Astrocyte of the cerebellum (primary cell): ENCODE data around the gene ZFAND2B.
A peak's percentile ranks its signal among the peaks of the same experiment; 100 is the strongest.

Experiments used
- DNase-seq: peaks from one replicate; pipeline ENCODE4 v3.0.0-alpha.2; 2011; ENCODE audit warnings: low read depth
- H3K4me3 ChIP-seq: 2 replicates; pipeline ENCODE4 v1.5.1; 2011; ENCODE audit warnings: mild to moderate bottlenecking, low read depth, low read length, moderate library complexity
- in situ Hi-C: cut with HindIII; loops from 2 replicates; pipeline ENCODE4 v1.10.0; 2017; ENCODE audit warnings: low sequenced_read_pairs
- TF ChIP-seq, protein P1 (sequence below): IDR thresholded peaks from 2 replicates; pipeline ENCODE4 v1.5.1; 2012; ENCODE audit warnings: low read length, low read depth, moderate library complexity, mild to moderate bottlenecking; ENCODE audit errors: missing control alignments

ZFAND2B gene

DNA sequence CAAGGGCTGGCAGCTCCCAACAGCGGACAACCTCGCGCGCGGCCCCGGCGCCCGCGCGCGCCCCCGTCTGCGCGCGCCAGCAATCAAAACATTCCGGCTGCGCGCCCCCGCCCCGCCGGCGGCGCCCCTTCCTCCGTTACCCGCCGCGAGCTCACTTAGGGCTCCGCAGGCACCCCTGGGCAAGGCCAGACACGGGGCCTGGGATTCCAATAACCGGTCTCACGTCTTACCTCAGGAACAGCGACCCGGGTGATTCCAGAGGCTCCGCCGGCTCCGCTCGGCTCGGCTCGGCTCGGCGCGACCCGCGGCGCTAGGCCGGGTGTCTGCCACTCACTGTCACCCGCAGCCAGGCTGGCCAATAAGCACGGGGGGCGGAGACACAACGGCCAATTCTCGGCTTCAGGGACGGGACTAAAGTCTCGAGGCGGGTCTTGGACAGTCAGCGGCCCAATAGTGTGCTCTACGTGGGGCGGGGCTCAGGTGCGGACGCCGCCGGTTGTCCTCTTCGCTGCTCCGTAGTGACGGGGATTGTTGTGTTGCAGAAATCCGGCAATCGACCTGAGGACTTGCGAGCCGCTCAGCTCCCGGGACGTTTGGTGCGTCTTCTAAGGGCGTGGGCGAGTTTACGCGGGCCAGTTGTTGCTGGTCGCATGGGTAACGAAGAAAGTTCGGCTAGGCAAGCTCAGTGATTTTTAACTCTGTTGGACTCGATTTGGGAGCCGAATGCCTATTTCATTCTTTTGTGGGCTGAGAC is 22.9 kb downstream of the ZFAND2B start, which contains the start of the genes ANKZF1 and ATG9A:
ANKZF1 (plus strand) TSS at position 502 of the 754 bp plus-strand sequence. CDS start 452 bp downstream, outside the sequence.
ATG9A (minus strand) TSS at position 332 of the 754 bp plus-strand sequence. CDS start 1,612 bp downstream, outside the sequence.
- TF ChIP-seq, protein P1, sequence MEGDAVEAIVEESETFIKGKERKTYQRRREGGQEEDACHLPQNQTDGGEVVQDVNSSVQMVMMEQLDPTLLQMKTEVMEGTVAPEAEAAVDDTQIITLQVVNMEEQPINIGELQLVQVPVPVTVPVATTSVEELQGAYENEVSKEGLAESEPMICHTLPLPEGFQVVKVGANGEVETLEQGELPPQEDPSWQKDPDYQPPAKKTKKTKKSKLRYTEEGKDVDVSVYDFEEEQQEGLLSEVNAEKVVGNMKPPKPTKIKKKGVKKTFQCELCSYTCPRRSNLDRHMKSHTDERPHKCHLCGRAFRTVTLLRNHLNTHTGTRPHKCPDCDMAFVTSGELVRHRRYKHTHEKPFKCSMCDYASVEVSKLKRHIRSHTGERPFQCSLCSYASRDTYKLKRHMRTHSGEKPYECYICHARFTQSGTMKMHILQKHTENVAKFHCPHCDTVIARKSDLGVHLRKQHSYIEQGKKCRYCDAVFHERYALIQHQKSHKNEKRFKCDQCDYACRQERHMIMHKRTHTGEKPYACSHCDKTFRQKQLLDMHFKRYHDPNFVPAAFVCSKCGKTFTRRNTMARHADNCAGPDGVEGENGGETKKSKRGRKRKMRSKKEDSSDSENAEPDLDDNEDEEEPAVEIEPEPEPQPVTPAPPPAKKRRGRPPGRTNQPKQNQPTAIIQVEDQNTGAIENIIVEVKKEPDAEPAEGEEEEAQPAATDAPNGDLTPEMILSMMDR, result no peak
- peak within 1 kb of the TSS; percentile 70 for H3K4me3 ChIP-seq
- DNase-seq, result peak; percentile 96
- in situ Hi-C loops, result loop anchor here (5.0 kb wide), 1 partner anchor 47 kb away; no protein-coding TSS in a partner anchor

DNA sequence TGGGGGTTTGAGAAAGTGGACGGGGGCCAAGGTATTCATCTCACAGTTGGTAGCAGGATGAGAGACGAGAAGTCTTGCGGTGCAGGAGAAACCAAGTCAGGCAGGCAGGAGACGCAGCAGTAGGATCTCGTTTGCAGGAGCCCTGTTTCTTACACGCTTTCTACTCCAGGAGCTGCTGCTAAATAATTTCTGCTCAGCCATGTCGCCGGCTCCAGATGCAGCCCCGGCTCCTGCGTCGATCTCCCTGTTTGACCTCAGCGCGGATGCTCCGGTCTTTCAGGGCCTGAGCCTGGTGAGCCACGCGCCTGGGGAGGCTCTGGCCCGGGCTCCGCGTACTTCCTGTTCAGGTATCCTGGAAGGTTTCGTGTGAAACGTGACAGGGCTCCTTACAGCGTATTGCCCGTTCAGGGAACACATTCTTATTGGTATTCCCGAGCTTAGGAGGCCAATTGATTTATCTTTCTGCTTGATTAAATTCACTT is 23.5 kb downstream of the ZFAND2B start:
- DNase-seq, result no peak
- H3K4me3 ChIP-seq, result peak overlapping the region; percentile 70
- in situ Hi-C loops, result no loop called here
- TF ChIP-seq, protein P1, result no peak

DNA sequence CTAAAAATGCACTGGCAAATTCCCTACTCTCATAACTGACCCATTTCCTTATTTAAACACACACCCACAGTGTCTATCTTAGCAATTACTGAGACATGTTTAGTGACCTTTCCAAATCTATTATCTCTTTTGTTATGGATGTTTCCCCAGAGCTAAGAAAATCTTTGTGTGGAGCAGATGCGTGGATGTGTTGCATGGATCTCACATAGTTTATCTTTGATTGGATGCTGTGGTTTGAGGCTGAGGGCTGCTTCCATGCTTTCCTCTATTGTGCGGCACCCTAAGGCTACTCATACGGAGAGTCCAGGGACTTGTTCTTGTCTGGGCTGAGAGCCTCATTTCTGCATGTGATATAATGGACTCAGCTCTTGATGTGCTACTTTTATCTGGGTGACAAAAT is 27.7 kb downstream of the ZFAND2B start:
- TF ChIP-seq, protein P1, result no peak
- H3K4me3 ChIP-seq, result no peak overlapping the region
- no peak for DNase-seq
- in situ Hi-C loops, result no loop called here

DNA sequence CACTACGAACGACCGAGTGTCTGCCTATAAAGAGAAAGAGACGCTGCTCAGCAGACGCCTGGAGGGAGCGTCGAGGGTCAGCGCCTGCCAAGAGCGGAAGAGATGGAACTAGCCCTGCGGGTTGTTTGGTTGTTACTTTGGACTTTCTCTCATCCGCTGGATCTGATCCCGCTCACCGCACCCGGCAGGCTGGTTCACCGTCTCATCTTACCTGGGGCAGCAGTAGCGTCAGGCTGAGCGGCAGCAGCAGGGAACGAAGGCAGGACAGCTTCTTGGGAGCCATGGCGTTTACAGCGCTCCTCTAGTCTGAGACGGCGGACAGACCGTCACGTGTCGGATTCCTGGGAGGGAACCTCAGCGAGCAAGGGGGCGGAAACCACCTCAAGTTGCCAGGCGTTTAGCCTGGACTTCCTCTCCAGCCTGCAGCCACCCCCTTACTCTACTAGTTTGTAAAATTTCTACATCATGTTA is 36.7 kb downstream of the ZFAND2B start:
- in situ Hi-C loops, result loop anchor here (10.0 kb wide), 1 partner anchor 121 kb away; no protein-coding TSS in a partner anchor
- no peak for DNase-seq
- H3K4me3 ChIP-seq, result no peak overlapping the region
- TF ChIP-seq, protein P1, result no peak

DNA sequence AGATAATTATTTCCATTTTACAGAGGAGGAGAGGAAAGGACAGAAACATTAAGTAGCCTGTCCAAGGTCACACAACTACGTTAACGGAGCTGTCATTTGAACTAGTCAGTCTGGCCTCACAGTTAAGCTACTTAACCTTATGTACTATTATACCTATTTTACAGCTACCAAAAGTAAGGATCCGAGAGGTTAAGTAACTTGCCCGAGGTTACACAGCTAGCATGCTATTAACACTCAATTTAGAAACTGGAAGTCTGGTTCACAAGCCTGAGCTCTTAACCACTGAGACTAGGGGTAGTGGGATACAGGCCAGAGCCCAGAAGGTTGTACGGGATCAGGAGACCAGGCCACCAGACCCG is 38.2 kb downstream of the ZFAND2B start:
- in situ Hi-C loops, result loop anchor here (10.0 kb wide), 1 partner anchor 120 kb away; no protein-coding TSS in a partner anchor
- TF ChIP-seq, protein P1, result no peak
- DNase-seq, result no peak

DNA sequence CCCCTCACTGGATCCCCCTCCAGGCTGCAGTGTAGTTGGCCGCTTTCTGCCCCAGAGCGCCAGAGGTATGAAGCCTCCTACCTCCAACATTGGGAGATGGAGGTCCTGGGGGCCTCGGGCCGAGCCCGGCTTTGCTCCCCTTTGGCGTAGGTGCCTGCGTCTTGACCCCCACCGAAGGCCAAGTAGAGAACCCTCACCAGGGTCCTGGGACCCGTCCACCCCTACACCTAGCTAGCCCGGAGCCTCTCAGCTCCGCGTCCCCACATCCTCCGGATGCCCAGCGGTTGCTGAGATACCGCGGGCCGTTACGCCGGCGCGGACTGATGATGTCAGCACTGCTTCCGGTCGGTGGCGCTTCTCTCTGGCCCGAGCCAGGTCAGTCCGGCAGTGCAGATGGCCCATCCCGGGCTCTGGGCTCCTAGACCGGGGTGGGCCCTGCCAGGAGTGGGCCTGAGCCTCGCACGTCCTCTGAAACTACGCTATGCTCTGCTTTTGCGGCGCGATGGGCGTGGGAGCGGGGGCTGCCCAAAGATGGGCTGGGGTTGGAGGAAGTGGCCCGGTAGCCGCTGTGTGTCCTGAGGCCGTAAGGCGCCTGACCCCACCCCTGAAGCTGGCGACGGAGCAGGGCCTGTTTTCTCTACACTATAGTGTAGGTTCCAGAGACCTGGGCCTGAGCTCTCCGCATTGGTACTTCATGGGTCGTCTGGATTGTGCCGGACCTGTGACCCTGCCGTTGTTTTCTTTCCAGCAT is 38.7 kb downstream of the ZFAND2B start, which contains the start of the genes GLB1L and STK16:
GLB1L (minus strand) TSS at position 297 of the 751 bp plus-strand sequence. CDS start 1,871 bp downstream, outside the sequence.
STK16 (plus strand) TSS at position 332 of the 751 bp plus-strand sequence. CDS start 521 bp downstream, outside the sequence.
- peak; percentile 82 for DNase-seq
- TF ChIP-seq, protein P1, result no peak
- H3K4me3 ChIP-seq, result peak within 1 kb of the TSS; percentile 91
- in situ Hi-C loops, result loop anchor here (10.0 kb wide), 1 partner anchor 119 kb away; no protein-coding TSS in a partner anchor

More for the DNA sequence above, 38.2 kb downstream of the ZFAND2B start:
- peak overlapping the region; percentile 91 for H3K4me3 ChIP-seq
